HuH-7.5 (cell line): ENCODE measurements around the gene LRRC41.
"Not testable (repeated sequence)": the region's sequence is repeated elsewhere in the genome, so short reads cannot be mapped to it uniquely, and the experiment has no call there.

Experiments used
- DNase-seq: peaks from one replicate; pipeline ENCODE4 v3.0.0; 2011; ENCODE audit warnings: low spot score

LRRC41 gene

DNA sequence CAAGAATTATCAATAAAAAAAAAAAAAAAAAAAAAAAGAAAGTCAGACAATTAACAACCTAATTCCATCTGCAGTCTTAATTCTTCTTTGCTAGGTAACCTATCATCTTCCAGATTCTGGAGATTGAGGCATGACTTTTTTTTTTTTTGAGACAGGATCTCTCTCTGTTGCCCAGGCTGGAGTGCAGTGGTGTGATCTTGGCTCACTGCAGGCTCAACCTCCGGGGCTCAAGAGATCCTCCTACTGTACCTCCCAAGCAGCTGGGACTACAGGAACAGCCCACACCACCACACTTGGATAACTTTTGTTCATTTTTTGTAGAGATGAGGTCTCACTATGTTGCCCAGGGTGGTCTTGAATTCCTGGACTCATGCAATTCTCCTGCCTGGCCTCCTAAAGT is 60.5 kb downstream of the LRRC41 start:
- DNase-seq: no peak

DNA sequence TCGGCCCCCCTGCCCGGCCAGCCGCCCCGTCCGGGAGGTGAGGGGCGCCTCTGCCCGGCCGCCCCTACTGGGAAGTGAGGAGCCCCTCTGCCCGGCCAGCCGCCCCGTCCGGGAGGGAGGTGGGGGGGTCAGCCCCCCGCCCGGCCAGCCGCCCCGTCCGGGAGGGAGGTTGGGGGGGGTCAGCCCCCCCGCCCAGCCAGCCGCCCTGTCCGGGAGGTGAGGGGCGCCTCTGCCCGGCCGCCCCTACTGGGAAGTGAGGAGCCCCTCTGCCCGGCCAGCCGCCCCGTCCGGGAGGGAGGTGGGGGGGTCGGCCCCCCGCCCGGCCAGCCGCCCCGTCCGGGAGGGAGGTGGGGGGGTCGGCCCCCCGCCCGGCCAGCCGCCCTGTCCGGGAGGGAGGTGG is 61.7 kb downstream of the LRRC41 start:
- not testable (repeated sequence) for DNase-seq

DNA sequence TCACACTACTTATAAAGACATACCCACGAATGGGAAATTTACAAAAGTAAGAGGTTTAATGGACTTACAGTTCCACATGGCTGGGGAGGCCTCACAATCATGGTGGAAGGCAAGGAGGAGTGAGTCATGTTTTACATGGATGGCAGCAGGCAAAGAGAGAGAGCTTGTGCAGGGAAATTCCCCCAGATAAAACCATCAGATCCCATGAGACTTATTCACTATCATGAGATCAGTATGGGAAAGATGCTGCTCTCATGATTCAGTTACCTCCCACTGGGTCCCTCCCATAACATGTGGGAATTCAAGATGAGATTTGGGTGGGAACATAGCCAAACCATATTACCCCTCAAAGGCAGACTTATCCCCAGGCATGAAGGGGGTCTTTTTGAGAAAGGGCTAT is 64.6 kb downstream of the LRRC41 start:
- not testable (repeated sequence) for DNase-seq

DNA sequence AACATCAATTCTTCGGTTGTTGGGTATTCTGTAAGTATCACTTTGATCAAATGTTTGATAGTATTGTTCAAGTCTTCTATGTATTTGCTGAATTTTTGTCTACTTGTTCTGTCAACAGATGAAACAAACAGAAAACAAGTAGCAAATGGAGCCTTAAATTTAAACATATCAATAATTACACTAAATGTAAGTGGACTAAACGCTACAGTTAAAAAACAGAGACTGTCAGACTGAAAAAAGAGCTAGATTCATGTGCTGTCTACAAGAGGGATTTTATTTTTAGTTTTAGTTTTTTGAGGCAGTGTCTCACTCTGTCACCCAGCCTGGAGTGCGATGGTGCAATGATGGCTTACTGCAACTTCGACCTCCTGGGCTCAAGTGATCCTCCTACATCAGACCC is 66.5 kb downstream of the LRRC41 start:
- DNase-seq: no peak

DNA sequence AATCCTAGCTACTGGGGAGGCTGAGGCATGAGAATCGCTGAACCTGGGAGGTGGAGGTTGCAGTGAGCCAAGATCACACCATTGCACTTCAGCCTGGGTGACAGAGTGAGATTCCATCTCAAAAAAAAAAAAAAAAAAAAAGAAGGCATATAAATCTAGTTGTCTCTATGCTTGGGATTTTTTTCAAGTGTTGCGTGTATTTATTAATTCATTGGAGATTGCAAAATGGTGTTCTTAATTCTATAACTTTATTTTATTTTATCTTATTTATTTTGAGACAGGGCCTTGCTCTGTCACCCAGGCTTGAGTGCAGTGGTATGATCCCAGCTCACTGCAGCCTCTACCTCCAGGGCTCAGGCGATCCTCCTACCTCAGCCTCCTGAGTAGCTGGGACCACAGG is 72.2 kb downstream of the LRRC41 start:
- not testable (repeated sequence) for DNase-seq
